Left kidney (tissue), 8 donors: ENCODE results near the gene BICD2. TPM values are rescaled to one million over a fixed set of nuclear protein-coding genes. Genes with fewer than 3 reads are reported as not detected.
"Not testable (repeated sequence)": the region's sequence is repeated elsewhere in the genome, so short reads cannot be mapped to it uniquely, and the experiment has no call there.

Experiments used
- DNase-seq: peaks from one replicate; pipeline ENCODE4 v3.0.0-alpha.2; 2013
- long read RNA-seq, 8 donors: transcript quantifications; one replicate each; lab custom pipeline, GENCODE V29; 2026
- polyA plus RNA-seq: library from polyadenylated mRNA; unstranded; fragments of 120-200 nt; gene quantifications from one replicate; pipeline ENCODE4 v1.2.1, GENCODE V29; 2013; ENCODE audit not compliant: insufficient read length

Gene BICD2
- 29.3 TPM for polyA plus RNA-seq
- long read RNA-seq, donor 1, full-length matches to known transcripts, result 9 of 9 reads
- long read RNA-seq, donor 1, partial matches to known transcripts, result 0 of 9 reads
- long read RNA-seq, donor 1, other reads (novel, unspliced or antisense), result 0 of 9 reads
- long read RNA-seq, donor 2, full-length matches to known transcripts, result 11 of 11 reads
- long read RNA-seq, donor 2, partial matches to known transcripts, result 0 of 11 reads
- long read RNA-seq, donor 2, other reads (novel, unspliced or antisense), result 0 of 11 reads
- long read RNA-seq, donor 3, full-length matches to known transcripts, result 3 of 3 reads
- long read RNA-seq, donor 3, partial matches to known transcripts, result 0 of 3 reads
- long read RNA-seq, donor 3, other reads (novel, unspliced or antisense), result 0 of 3 reads
- long read RNA-seq, donor 4, result 0 reads
- long read RNA-seq, donor 5, full-length matches to known transcripts, result 9 of 9 reads
- long read RNA-seq, donor 5, partial matches to known transcripts, result 0 of 9 reads
- long read RNA-seq, donor 5, other reads (novel, unspliced or antisense), result 0 of 9 reads
- long read RNA-seq, donor 6, full-length matches to known transcripts, result 8 of 8 reads
- long read RNA-seq, donor 6, partial matches to known transcripts, result 0 of 8 reads
- long read RNA-seq, donor 6, other reads (novel, unspliced or antisense), result 0 of 8 reads
- long read RNA-seq, donor 7, full-length matches to known transcripts, result 6 of 6 reads
- long read RNA-seq, donor 7, partial matches to known transcripts, result 0 of 6 reads
- long read RNA-seq, donor 7, other reads (novel, unspliced or antisense), result 0 of 6 reads
- long read RNA-seq, donor 8, full-length matches to known transcripts, result 4 of 4 reads
- long read RNA-seq, donor 8, partial matches to known transcripts, result 0 of 4 reads
- long read RNA-seq, donor 8, other reads (novel, unspliced or antisense), result 0 of 4 reads

DNA sequence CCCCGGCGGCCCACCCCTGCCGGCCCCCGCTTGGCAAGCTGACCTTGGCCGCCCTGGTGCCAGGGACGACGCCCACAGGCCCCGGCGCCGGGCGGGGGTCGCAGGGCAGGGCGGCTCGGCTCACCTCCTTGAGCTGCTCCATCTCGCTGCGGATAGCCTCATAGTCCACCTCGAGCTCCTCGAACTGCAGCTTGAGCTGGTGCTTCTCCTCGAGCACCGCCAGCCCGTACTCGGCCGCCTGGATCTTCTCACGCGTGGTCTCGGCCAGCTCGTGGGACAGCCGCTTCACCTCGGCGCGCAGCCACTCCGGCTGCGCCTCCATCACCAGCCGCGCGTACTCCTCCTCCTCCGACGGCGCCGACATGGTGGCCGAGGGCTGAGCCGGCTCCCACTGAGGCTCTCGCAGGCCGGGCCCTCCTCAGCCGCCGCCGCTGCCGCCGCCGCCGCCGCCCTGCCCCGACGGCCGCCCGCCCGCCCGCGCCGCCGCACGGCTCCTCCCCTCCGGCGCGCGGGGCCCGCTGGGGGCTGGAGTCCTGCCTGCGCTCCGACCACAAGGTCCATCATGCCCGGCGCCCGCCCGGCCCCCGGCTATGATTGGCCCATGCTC, at the start of gene BICD2:
Gene BICD2 (minus strand): TSS at position 453 of the 607 bp plus-strand sequence. CDS start 89 bp downstream, at position 364.
- no peak for DNase-seq

DNA sequence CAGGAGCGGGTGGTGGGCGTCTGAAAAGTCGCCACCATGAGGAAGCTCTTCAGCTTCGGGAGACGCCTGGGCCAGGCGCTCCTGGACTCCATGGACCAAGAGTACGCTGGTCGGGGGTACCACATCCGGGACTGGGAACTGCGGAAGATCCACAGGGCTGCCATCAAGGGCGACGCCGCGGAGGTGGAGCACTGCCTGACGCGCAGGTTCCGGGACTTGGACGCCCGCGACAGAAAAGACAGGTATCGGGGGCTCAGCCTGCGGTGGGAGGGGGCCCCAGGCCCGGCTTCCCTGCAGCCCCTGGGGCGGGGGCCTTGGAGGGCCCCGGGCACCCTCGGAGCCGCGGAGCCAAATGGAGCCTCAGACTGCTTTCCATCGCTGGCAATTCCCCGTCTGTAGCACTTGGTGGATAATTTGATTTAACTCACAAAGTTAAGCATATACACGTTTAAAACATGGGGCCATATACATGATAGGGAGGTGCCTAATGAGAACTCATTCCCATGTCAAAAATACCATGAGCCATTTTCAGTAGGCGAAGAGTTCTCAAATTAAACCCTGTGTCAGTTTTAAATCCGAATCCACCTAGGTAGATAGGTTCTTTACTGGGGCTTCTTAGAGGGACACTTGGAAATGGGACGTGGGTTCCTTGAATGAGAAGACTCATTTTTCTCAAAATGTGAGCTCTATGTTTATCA, 45.1 kb upstream of the BICD2 start:
- DNase-seq, result not testable (repeated sequence)

DNA sequence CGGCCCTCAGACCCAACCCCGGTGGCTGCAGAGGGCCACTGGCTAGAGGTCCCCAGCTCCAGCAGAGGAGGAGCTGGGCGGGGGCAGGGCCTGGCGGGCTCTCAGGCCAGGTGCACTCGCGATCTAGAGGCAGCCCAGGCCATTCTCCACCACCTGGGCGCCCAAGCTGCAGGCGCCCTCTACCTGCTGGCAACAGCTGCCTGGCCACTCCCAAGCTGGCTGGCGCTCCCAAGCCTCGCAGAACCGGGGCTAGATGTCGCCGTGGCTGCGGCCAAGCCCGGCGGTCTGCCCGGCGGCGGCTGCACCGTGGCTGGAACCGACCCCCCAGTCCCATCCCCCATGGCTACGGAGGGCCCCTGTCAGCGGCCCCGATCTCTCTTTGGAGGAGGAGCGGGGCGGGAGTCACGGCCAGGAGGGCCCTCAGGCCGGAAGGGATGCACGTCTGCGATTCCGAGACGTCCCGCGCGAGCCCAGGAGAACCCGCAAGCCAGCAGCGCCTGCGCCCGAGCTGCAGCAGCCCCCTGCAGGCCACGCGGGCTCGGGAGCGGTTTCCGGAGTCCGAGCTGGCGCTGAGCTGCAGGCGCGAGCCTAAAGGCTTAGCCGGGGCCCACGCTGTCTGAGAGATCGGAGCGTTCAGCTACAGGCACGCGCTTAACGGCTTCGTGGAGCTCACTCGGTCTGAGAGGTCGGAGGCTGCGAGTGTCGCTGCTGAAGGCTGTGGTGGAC, 44.3 kb upstream of the BICD2 start:
- DNase-seq, result peak; percentile 70

DNA sequence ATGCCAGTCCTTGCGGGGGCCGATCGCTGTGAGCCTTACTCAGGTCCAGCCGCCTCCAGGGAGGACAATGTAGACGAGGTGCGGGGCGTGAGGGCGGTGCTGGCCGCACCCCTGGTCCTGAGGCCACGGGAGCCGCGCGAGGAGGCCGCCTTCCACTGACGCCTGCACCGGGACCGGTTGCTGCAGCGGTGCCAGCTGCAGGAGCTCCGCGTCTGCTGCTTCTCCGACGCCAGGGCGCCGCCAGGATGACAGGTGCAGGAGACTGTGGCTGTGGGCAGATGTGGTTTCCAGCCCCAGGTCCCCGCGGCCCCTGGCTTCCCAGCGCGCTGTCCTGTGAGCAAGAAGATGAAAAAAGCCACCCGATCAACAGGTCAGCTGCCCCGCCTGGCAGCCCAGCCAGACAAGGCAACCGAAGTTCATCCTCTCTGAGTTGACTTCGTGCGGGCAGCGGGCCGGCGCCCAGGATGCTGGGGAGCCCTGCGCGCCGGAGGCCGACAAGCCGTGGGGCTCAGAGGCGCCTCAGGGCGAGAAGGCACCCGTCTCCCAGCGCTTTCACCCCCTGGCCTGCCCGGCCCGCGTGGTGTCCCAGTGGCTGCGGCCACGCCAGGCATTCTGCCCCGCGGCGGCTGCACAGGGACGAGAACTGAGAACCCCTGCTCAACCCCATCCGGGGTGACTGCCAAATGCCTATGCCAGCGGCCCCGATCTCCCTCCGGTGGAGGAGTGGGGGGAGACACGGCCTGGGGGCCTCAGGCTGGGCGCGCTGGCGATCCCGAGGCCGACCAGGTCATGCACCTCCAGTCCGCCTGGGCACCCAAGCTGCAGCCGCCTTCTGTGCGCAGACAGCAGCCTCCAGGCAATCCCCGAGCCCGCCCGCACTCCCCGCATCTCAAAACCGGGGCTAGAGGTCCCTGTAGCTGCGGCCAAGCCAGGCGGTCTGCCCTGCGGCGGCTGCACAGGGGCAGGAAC, 43.4 kb upstream of the BICD2 start:
- no peak for DNase-seq

DNA sequence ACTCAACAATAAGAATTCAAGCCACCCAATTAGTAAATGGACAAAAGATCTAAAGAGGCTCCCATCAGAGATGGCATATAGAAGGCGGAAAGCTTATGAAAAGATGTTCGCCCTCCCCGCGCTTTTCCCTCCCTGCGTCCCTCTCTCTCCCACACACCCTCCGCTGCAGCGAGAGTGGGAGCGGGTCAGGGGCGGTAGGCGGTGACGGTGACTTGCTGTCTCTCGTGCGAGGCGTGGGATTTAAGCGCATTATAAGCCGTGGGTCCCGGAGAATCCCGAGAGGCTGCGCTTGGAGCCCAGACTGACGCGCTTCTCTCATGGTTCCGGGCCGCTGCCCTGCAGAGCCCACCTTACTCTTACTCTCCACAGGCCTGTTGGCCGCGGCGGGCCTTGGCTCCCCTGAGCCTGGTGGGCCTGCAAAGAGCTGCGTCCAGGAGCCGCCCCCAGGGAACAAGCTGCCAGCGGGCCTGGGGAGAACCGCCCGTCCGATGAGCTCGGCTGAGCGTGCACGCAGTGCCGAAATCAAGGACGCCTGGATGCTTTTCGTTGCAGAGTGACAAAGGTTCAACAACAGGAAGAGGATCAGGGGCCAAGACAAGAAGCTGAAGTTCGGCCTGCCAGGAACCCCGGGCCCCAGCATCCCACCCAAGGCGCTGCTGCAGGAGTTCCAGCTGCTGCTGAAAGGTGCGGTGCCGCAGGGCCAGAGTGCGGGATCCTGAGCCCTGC, 42.6 kb upstream of the BICD2 start:
- DNase-seq, result no peak

DNA sequence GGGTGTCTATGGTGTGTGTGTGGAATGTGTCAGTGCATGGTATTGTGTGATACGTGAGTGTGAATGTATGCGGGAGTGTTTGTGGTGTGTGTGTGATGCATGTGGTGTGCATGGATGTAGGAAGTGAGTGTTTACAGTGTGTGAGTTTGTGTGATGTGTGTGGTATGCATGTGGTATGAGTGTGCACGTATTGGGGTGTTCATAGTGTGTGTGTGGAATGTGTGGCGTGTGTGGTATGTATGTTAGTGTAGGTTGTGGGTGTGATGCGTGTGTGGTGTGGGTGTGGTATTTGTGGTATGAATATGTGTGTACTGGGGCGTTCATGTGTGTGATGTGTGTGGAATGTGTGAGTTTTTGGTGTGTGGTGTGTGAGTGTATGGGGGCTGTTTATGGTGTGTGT, 40.1 kb upstream of the BICD2 start:
- DNase-seq, result no peak

DNA sequence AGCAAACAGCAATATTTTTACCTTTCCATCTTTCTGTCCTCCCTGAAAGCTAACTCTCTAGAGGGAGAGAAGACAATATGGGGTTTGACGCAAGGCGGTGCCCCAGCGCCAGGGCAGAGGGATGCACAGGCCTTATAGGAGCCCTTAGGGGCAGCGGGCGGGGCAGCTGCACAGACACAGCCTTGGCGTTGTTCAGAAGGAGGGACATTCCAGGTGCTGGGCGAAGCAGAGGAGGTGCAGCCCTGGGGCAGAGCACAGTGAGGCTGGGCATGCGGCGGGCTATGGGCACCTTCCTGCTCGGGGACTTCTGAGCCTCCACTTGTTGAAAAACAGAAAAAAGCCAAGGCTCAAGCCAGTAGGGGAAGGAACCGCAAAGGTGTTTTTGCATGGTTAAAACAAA, 33.7 kb upstream of the BICD2 start:
- DNase-seq, result no peak

DNA sequence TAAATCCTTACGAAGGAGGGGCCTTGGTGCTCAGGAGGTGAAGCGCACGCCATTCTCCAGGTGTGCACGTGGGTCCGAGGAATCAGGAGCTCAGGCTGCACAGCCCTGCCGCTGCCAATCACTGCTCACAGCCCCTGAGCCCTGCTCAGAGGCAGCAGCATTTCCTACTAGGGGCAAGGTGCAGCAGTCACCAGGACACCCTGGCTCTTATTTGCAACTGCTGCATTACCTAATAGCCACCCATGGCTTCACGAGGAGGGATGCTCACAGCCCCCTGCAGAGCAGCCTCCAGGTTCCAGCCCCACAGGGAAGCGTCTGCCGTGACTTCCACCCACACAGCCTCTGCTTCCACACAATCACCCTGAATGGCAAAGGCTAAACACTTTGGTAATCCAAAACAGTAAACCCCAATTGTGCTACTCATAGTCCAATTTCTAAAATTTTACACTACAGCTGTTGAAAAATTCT, 31.7 kb upstream of the BICD2 start:
- not testable (repeated sequence) for DNase-seq

DNA sequence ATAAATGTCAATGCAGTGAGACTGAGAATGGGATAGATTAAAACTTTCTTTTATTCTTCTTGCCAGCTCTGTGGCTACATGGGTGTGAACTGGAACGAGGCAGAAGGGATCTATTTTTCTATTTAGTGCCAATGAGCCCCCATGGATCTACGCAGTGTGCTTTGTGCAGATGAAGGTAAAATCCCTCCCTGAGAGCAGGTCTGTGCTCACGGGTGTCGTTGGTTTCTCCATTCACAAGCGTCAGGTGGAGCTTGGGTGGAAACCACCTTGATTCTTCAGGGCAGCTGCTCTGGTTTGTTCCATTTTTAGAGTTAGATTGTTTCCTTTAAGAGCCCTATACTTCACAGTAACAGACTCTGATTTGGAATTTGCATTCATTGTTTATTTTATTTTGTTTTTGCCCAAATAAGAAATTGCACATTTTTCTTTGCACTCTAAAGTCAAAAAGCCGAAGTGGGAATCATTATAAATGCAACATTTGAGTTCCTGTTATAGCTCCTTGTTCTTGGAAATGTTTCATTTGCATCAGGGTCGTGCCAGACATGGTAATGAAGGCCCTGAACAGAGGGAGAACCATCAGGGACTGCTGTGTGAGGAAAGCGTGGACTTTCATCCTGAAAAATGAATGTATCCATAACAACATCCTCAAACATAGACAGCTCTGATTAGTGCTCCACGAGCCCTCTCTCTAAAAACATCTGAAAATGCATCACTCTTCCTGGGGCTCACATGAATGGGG, 31.1 kb upstream of the BICD2 start:
- no peak for DNase-seq

DNA sequence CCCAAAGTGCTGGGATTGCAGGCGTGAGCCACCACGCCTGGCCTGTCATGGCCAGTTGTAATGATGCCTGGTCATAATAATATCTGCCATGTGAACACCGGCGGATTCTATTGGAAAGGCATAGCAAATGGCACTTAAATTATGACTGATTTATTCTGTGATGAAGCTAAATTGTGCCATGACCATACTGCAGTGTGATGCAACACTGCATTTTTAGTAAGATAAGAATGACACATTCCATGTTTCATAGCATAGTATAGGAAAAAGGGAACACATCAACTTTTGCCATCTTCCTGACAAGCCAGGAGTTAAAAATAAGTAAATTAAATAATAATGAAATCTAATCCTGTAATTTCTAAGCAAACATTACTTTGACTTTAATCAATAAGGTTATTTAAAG, 30.4 kb upstream of the BICD2 start:
- DNase-seq, result no peak

DNA sequence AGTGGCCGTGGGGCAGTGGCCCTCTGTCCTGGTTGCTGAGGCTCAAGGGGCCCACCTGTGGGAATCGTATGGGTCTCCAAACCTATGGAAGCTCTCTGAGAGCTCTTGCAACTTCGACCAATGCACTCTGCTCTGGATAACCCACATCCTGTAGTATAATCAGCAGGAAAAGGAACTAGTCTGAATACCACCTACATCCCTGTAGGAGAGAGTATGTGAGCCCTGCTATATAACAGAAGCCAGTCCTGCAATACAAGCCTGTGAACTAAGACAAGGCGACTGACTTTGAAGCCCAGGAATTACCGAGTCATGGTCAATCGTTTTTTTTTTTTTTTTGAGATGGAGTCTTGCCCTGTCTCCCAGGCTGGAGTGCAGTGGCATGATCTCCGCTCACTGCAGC, 29.8 kb upstream of the BICD2 start:
- DNase-seq, result no peak

DNA sequence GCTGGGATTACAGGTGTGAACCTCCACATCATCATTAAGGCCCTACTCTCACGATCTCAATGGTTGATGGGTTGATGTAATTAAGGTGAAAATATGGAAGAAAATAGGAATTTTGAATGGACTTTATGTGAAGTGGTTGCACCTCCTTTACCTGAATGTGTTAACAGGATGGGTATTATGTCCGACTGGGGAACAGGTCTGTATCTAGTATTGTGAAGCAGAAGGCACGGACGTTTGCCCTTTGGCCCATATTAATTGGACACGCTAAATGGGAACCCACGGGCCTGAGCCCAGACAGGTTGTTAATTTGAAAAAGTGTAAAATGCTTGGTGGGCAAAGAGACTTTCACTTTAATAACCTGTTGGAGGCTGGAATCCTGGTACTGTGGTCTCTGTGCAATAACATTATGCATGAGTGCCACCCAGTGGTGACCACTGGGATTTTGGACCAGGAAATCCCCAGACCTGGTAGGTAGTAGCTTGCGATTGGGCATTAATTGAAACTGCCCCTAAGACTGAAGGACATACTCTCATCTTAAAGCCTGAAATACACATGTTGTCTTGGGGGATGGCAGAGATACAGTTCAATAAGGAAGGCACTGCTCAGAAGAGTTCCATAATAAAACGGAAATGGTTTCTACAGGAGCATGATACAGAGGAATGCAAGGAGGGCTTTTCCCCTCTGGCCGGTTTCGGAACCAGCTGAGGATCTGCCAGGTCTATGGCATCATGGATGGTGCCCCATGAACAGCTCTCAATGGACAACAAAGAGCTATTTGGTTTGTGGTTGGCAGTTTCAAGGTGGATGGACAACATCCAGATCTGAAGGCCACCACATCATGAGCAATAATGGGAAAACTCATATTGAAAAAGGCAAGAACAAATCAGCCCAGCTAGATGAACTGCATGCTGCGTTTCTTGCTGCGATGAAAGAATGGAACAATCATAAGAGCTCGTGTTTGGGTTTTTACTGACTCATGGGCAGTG, 26.2 kb upstream of the BICD2 start:
- DNase-seq, result peak; percentile 78

DNA sequence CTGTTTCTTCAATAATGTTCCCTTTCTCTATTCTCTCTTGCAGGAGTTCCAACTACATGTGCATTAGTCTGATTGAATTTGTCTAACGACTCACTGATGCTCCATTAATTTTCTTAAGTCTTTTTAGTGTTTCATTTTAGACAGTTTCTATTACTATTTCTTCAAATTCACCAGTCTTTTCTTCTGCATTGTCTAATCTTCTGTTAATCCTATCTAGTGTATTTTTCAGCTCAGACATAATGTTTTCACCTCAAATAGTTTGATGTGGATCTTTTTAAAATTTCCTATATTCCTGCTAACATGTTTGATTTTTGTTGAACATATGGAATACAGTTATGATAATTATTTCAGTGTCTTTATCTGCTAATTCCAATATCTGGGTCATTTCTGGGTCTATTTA, 21.7 kb upstream of the BICD2 start:
- no peak for DNase-seq

DNA sequence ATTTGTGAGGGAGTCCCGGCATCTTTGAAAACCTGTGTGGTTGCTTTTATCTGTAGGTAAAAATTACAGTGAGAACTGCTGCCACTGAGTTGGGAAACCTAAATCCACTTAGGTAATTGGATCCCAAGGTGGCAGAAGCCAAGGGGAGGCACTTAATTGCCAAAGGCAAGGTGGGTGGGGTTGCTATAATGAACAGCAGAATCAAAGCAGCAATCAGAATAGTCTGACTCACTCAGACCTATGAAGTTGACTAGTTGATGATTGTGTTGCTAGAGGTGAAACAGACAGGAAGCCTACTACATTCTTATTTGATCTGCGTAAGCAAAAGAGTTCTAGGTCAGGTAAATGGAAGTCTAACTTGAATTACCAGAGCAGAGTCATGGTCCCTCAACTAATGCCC, 17.3 kb upstream of the BICD2 start:
- no peak for DNase-seq

DNA sequence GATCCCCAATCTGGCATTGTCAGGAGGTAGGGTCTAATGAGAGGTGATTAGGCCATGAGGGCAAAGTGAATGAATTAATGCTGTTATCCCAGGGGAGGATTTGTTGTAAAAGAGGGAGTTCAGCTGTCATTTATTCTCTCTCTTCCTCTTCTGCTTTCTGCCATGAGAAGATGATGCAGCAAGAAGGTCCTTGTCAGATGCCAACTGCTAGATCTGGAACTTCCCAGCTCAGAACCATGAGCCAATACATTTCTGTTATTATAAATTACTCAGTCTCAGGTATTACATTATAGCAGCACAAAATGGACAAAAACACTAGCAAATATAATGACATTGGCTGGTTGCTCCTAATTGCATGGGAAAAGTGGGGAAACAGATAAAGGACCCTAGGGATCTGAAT, 15.6 kb upstream of the BICD2 start:
- no peak for DNase-seq

DNA sequence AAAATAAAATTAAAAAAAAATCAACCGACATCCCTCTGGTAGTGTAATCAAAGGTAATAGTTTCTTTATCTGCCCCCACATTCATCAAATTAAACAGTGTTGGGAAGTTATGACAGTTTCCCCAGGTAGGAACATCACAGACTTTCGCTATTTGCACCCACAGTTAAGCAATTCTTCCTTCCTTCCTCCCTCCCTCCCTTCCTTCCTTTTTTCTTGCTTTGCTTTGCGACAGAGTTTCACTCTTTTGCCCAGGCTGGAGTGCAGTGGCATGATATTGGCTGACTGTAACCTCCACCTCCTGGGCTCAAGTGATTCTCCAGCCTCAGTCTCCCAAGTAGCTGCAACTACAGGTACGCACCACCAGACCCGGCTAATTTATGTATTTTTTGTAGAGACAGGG, 10.8 kb upstream of the BICD2 start:
- DNase-seq, result no peak

DNA sequence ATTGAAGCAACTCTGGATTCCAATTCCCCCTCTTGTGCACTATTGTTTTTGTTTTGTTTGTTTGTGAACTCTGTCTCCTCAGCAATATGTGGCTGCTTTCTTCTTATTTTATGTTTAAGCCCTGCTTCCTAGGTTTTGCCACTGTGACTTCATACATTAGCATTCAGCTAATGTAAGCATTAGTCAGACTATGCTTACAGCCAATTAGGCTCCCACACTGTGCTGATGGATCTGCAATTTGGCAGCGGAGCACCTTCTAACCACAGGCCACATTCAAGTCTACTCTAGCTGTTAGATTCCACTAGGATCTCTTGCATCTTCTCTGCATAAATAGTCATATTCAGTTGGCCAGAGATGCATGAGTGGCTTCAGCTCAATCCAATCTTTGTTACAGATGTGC, 9.6 kb upstream of the BICD2 start:
- DNase-seq, result no peak
